ENCODE results near the gene ZFP57.

DNA sequence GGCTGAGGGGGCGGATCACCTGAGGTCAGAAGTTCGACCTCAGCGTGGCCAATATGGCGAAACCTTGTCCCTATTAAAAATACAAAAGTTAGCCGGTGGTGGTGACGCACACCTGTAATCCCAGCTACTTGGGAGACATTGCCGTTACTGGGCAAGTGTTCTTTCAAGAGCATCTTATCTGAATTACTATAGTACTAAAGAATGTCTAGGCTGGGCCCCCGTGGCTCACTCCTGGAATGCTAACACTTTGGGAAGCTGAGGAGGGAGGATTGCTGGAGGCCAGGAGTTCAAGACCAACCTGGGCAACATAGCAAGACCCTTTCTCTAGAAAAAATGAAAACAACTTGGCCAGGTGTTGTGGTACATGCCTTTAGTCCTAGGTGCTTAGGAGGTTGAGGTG, 859 bp upstream of the ZFP57 start:
- TF ChIP-seq, protein P1, sequence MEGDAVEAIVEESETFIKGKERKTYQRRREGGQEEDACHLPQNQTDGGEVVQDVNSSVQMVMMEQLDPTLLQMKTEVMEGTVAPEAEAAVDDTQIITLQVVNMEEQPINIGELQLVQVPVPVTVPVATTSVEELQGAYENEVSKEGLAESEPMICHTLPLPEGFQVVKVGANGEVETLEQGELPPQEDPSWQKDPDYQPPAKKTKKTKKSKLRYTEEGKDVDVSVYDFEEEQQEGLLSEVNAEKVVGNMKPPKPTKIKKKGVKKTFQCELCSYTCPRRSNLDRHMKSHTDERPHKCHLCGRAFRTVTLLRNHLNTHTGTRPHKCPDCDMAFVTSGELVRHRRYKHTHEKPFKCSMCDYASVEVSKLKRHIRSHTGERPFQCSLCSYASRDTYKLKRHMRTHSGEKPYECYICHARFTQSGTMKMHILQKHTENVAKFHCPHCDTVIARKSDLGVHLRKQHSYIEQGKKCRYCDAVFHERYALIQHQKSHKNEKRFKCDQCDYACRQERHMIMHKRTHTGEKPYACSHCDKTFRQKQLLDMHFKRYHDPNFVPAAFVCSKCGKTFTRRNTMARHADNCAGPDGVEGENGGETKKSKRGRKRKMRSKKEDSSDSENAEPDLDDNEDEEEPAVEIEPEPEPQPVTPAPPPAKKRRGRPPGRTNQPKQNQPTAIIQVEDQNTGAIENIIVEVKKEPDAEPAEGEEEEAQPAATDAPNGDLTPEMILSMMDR (IDR thresholded peaks at IDR 0.05; ENCODE audit: poor library complexity, severe bottlenecking) = no peak
- TF ChIP-seq TAF1 (IDR thresholded peaks at IDR 0.05; ENCODE audit: low read depth) (no peak), EZH2 (IDR thresholded peaks at IDR 0.05; ENCODE audit: borderline replicate concordance, insufficient read depth, low read length, poor library complexity, severe bottlenecking) (no peak), POLR2AphosphoS5 (IDR thresholded peaks at IDR 0.05) (no peak)

All from neural cell (in vitro differentiated cells).